ENCODE data around the gene PRPF8. TPM values are rescaled to one million over a fixed set of nuclear protein-coding genes. Genes with fewer than 3 reads are reported as not detected.

The PRPF8 gene
- polyA plus RNA-seq, 3 donors: 53.3 to 128 (median 78.0) TPM

- no peak overlapping the region for H3K27ac Mint-ChIP-seq
- WGBS (ENCODE audit: insufficient coverage): 95% methylated on average over 4 of the region's 5 CpGs
Observed at GRCh38 chr17:1707107-1707506, 22.4 kb upstream of the PRPF8 start.

GRCh38 chr17:1705004-1705403 lies 20.3 kb upstream of the PRPF8 start:
- Histone ChIP-seq H3K9ac (ENCODE audit: insufficient read depth, low read length, poor library complexity, severe bottlenecking) (no peak overlapping the region), H3K4me1 (ENCODE audit: control insufficient read depth in 1 of 2, insufficient read depth in 2 of 2, low read length in 2 of 2) (peaks cover 8 to 10% of the 10 kb centered on the region in 2 donors), H3K36me3 (replicated peaks in 1 of 2; ENCODE audit: control insufficient read depth in 1 of 2, insufficient read depth in 2 of 2, low read length in 2 of 2) (no peaks in the 10 kb centered on the region), H3K27me3 (ENCODE audit: control insufficient read depth in 2 of 2, insufficient read depth in 2 of 2, low read length in 2 of 2) (peaks cover 0 to 23% of the 10 kb centered on the region in 2 donors), H3K4me2 (replicated peaks; ENCODE audit: extremely low read depth, low read length, poor library complexity, severe bottlenecking) (no peak overlapping the region), H3K9me3 (replicated peaks in 1 of 2; ENCODE audit: control insufficient read depth in 1 of 2, insufficient read depth in 1 of 2, low read length in 2 of 2) (no peaks in the 10 kb centered on the region), H3K79me2 (ENCODE audit: insufficient read depth, low read length) (no peaks in the 10 kb centered on the region), H3K4me3 (replicated peaks in 1 of 3; ENCODE audit: low read depth in 2 of 3, low read length in 3 of 3) (no peak overlapping the region), H4K20me1 (ENCODE audit: insufficient read depth, low read length) (no peaks in the 10 kb centered on the region), H2AFZ (ENCODE audit: insufficient read depth, low read depth, low read length, poor library complexity, severe bottlenecking) (no peak overlapping the region), H3K27ac (ENCODE audit: low read depth in 1 of 2, low read length in 2 of 2) (no peak overlapping the region)
- H3K4me3 Mint-ChIP-seq: no peak overlapping the region
- DNase-seq: no peak
- no peak for TF ChIP-seq CTCF (IDR thresholded peaks at IDR 0.05)
- no peak overlapping the region for H3K27ac Mint-ChIP-seq
- peaks cover 24 to 48% (median 30%) of the 10 kb centered on the region in 3 donors for H3K27me3 Mint-ChIP-seq (ENCODE audit: low read depth in 3 of 3)
- H3K9me3 Mint-ChIP-seq: peaks cover 0 to 3% (median 0%) of the 10 kb centered on the region in 7 donors
- 97% methylated on average over 7 of the region's 7 CpGs for WGBS (ENCODE audit: insufficient coverage)
- H3K36me3 Mint-ChIP-seq: peaks cover 0 to 3% of the 10 kb centered on the region in 2 donors
- intact Hi-C loops (cut with micrococcal nuclease): loop anchor here in 1 of 2 donors (5.0 kb wide), 1 partner anchor 33 kb away; no protein-coding TSS in a partner anchor
- H3K4me1 Mint-ChIP-seq: peaks cover 5% of the 10 kb centered on the region

More at GRCh38 chr17:1707107-1707506, 22.4 kb upstream of the PRPF8 start:
- H3K4me1 ChIP-seq (ENCODE audit: control insufficient read depth in 1 of 2, insufficient read depth in 2 of 2, low read length in 2 of 2): peaks cover 17 to 21% of the 10 kb centered on the region in 2 donors
- Mint-ChIP-seq H3K27me3 (ENCODE audit: low read depth in 3 of 3) (peaks cover 29 to 65% (median 42%) of the 10 kb centered on the region in 3 donors), H3K36me3 (peaks cover 14% of the 10 kb centered on the region in 2 donors), H3K4me3 (no peak overlapping the region), H3K9me3 (peaks cover 0 to 5% (median 0%) of the 10 kb centered on the region in 7 donors), H3K4me1 (peaks cover 16% of the 10 kb centered on the region)
- no peak for DNase-seq
- H3K79me2 ChIP-seq (ENCODE audit: insufficient read depth, low read length): no peaks in the 10 kb centered on the region
- H4K20me1 ChIP-seq (ENCODE audit: insufficient read depth, low read length): peaks cover 20% of the 10 kb centered on the region
- peaks cover 2 to 6% of the 10 kb centered on the region in 2 donors for H3K36me3 ChIP-seq (replicated peaks in 1 of 2; ENCODE audit: control insufficient read depth in 1 of 2, insufficient read depth in 2 of 2, low read length in 2 of 2)
- H3K9ac ChIP-seq (ENCODE audit: insufficient read depth, low read length, poor library complexity, severe bottlenecking): no peak overlapping the region
- no peak for TF ChIP-seq CTCF (IDR thresholded peaks at IDR 0.05)
- H3K4me2 ChIP-seq (replicated peaks; ENCODE audit: extremely low read depth, low read length, poor library complexity, severe bottlenecking): no peak overlapping the region
- peaks cover 0 to 36% of the 10 kb centered on the region in 2 donors for H3K27me3 ChIP-seq (ENCODE audit: control insufficient read depth in 2 of 2, insufficient read depth in 2 of 2, low read length in 2 of 2)
- intact Hi-C loops (cut with micrococcal nuclease): loop anchor here in 1 of 2 donors (5.0 kb wide), 1 partner anchor 35 kb away; no protein-coding TSS in a partner anchor
- no peak overlapping the region for H3K4me3 ChIP-seq (replicated peaks in 1 of 3; ENCODE audit: low read depth in 2 of 3, low read length in 3 of 3)
- H2AFZ ChIP-seq (ENCODE audit: insufficient read depth, low read depth, low read length, poor library complexity, severe bottlenecking): no peak overlapping the region
- H3K27ac ChIP-seq (ENCODE audit: low read depth in 1 of 2, low read length in 2 of 2): no peak overlapping the region
- no peaks in the 10 kb centered on the region for H3K9me3 ChIP-seq (replicated peaks in 1 of 2; ENCODE audit: control insufficient read depth in 1 of 2, insufficient read depth in 1 of 2, low read length in 2 of 2)

Measured in CD14-positive monocyte (primary cell).